ENCODE measurements around the gene ACTG1. TPM values are rescaled to one million over a fixed set of nuclear protein-coding genes. Genes with fewer than 3 reads are reported as not detected.

The ACTG1 gene
- total and polyA plus RNA-seq, 2 of the 4 experiments (the other 2 are of a cell fraction), result 10,907 to 15,732 TPM

DNA sequence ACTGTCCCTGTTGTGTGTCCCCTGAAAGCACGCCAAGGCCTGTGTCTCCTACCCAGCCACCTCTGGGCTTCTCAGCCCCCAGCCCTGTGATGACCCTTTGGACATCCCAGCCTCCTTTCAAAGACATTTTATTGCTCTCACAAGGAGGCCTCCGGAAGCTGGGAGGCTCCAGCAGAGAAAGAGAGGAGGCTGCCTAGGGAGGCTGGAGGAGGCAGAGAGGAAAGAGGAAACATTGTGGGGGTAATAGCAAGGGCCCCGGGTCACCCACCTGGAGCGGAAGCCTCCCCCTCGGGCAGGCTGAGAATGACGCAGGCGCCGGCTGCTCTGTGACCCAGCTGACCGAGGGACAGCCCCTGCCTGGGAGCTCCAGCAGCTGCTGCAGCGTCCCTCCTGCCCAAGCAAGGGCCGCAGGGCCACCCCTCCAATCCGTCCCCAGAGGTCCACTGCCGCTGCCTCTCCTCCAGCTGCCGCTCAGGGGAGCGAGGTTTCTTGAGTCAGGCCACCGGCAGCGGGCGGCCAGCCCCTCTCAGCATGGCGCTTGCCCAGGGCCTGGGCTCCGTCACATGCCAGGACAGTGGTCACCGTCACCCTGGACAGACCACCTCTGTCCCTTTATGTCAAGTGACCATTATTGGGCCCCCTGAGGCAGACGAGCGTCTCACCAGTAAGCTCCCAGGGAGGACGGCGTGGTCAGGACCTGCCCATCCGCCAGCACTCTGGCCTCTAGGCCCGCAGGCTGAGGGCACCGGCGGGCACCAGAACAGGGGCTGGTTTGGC is 29.3 kb downstream of the ACTG1 start:
- CTCF ChIA-PET, result interaction anchor here (2.7 kb wide), 1 partner anchor 229 kb away, joined by 14 read pairs; no protein-coding TSS in a partner anchor
- ATAC-seq (ENCODE audit: low read depth), result no peak

More for the DNA sequence above, 29.3 kb downstream of the ACTG1 start:
- peaks cover 0 to 3% of the 10 kb centered on the region in 2 experiments; a peak in 2 of 4 replicates for H3K79me1 ChIP-seq (ENCODE audit: low read depth in 1 of 2, low read length in 2 of 2)
- 74% methylated on average over 22 of the region's 29 CpGs; no CpG with 5 or more reads in 1 of the 2 experiments for WGBS, 2 experiments (ENCODE audit: extremely low coverage in 2 of 2, insufficient read length in 1 of 2)
- dilution Hi-C loops (cut with HindIII; ENCODE audit: low sequenced_read_pairs, unreplicated experiment), result no loop called here
- peak overlapping the region; percentile 85 for H2AK9ac ChIP-seq (replicated peaks; ENCODE audit: low read depth, low read length, poor library complexity)
- no peak overlapping the region for H3K56ac ChIP-seq (ENCODE audit: extremely low read depth, insufficient read depth, low read length)
- TF ChIP-seq MAZ (IDR thresholded peaks at IDR 0.05; ENCODE audit: borderline replicate concordance, low read depth, low read length) (no peak), NFE2L2 (IDR thresholded peaks at IDR 0.05; ENCODE audit: low read depth, low read length) (no peak), SMC3 (IDR thresholded peaks at IDR 0.05; ENCODE audit: low read depth, low read length) (no peak), CEBPB (IDR thresholded peaks at IDR 0.05; ENCODE audit: low read depth, low read length) (no peak), FOS (IDR thresholded peaks at IDR 0.05; ENCODE audit: low read depth, low read length) (no peak), POLR2A (IDR thresholded peaks at IDR 0.05; ENCODE audit: low read depth, low read length) (no peak), BHLHE40 (IDR thresholded peaks at IDR 0.05; ENCODE audit: low read depth, low read length) (no peak), RCOR1 (IDR thresholded peaks at IDR 0.05; ENCODE audit: insufficient replicate concordance, low read length) (no peak), CHD1 (IDR thresholded peaks at IDR 0.05; ENCODE audit: low read depth, low read length) (no peak)
- TF ChIP-seq, protein P1, sequence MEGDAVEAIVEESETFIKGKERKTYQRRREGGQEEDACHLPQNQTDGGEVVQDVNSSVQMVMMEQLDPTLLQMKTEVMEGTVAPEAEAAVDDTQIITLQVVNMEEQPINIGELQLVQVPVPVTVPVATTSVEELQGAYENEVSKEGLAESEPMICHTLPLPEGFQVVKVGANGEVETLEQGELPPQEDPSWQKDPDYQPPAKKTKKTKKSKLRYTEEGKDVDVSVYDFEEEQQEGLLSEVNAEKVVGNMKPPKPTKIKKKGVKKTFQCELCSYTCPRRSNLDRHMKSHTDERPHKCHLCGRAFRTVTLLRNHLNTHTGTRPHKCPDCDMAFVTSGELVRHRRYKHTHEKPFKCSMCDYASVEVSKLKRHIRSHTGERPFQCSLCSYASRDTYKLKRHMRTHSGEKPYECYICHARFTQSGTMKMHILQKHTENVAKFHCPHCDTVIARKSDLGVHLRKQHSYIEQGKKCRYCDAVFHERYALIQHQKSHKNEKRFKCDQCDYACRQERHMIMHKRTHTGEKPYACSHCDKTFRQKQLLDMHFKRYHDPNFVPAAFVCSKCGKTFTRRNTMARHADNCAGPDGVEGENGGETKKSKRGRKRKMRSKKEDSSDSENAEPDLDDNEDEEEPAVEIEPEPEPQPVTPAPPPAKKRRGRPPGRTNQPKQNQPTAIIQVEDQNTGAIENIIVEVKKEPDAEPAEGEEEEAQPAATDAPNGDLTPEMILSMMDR (conservative IDR thresholded peaks at IDR 0.05; ENCODE audit: low read depth, low read length), result no peak
- TF ChIP-seq, protein P2, sequence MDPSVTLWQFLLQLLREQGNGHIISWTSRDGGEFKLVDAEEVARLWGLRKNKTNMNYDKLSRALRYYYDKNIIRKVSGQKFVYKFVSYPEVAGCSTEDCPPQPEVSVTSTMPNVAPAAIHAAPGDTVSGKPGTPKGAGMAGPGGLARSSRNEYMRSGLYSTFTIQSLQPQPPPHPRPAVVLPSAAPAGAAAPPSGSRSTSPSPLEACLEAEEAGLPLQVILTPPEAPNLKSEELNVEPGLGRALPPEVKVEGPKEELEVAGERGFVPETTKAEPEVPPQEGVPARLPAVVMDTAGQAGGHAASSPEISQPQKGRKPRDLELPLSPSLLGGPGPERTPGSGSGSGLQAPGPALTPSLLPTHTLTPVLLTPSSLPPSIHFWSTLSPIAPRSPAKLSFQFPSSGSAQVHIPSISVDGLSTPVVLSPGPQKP (IDR thresholded peaks at IDR 0.05; ENCODE audit: borderline replicate concordance, low read depth, low read length), result no peak
- TF ChIP-seq, protein P3, sequence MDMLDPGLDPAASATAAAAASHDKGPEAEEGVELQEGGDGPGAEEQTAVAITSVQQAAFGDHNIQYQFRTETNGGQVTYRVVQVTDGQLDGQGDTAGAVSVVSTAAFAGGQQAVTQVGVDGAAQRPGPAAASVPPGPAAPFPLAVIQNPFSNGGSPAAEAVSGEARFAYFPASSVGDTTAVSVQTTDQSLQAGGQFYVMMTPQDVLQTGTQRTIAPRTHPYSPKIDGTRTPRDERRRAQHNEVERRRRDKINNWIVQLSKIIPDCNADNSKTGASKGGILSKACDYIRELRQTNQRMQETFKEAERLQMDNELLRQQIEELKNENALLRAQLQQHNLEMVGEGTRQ (IDR thresholded peaks at IDR 0.05; ENCODE audit: low read depth, low read length), result no peak
- H3K9me3 ChIP-seq (ENCODE audit: control insufficient read depth, insufficient read depth, low read length), result no peaks in the 10 kb centered on the region
- POLR2A ChIA-PET (ENCODE audit: unreplicated experiment), result no interaction called here
- H3K27me3 ChIP-seq (ENCODE audit: control insufficient read depth, insufficient read depth, low read length), result no peaks in the 10 kb centered on the region
- H4K5ac ChIP-seq (ENCODE audit: low read depth, low read length), result no peak overlapping the region
- no peaks in the 10 kb centered on the region for H3K36me3 ChIP-seq (ENCODE audit: control insufficient read depth, insufficient read depth, low read length)
- peaks cover 11% of the 10 kb centered on the region for H3K4me1 ChIP-seq (ENCODE audit: control insufficient read depth, insufficient read depth, low read length)
- no peaks in the 10 kb centered on the region for H4K20me1 ChIP-seq (ENCODE audit: insufficient read depth, low read length)
- no peak overlapping the region for H2BK120ac ChIP-seq (ENCODE audit: low read depth, low read length)
- H3K27ac ChIP-seq (ENCODE audit: insufficient read depth, low read length), result no peak overlapping the region
- H3K4ac ChIP-seq (ENCODE audit: low read depth, low read length), result no peak overlapping the region
- peak overlapping the region; percentile 43; the same call in 1 of the 2 replicates for H2AK5ac ChIP-seq (ENCODE audit: low read depth, low read length)
- no peak overlapping the region for H3K23ac ChIP-seq (ENCODE audit: low read depth, low read length)
- no peak overlapping the region for H3K9ac ChIP-seq (ENCODE audit: low read depth, low read length)
- H2BK15ac ChIP-seq (ENCODE audit: low read depth, low read length), result no peak overlapping the region
- H2BK20ac ChIP-seq (ENCODE audit: low read depth, low read length), result no peak overlapping the region
- no peak overlapping the region for H4K8ac ChIP-seq (ENCODE audit: low read depth in 2 of 2, low read length in 2 of 2)
- H2AFZ ChIP-seq (replicated peaks; ENCODE audit: low read length, poor library complexity), result peak overlapping the region; percentile 62
- H4K91ac ChIP-seq (ENCODE audit: insufficient read depth, low read depth, low read length), result no peak overlapping the region
- H3K18ac ChIP-seq (ENCODE audit: low read depth, low read length), result no peak overlapping the region
- H2BK5ac ChIP-seq (ENCODE audit: low read depth, low read length, poor library complexity, severe bottlenecking), result no peak overlapping the region
- no peak overlapping the region for H3K14ac ChIP-seq (replicated peaks; ENCODE audit: low read depth, low read length)
- intact Hi-C loops (cut with micrococcal nuclease), result no loop called here
- peaks cover 2% of the 10 kb centered on the region; the same call in 1 of the 2 replicates for H3K9me1 ChIP-seq (ENCODE audit: insufficient read depth, low read length)
- in situ Hi-C loops (cut with MboI; ENCODE audit: low sequenced_read_pairs), result loop anchor here (5.0 kb wide), 2 partner anchors 76 to 226 kb away; no protein-coding TSS in a partner anchor
- no peak for DNase-seq
- no peak overlapping the region for H3K4me3 ChIP-seq (ENCODE audit: insufficient read depth, low read depth, low read length)
- BruUV-seq (replicated peaks), result no TSS peak
- H3K4me2 ChIP-seq (ENCODE audit: low read depth, low read length), result no peak overlapping the region
